MM.1S (cell line): ENCODE measurements around the gene ELL.
"Not testable (repeated sequence)": the region's sequence is repeated elsewhere in the genome, so short reads cannot be mapped to it uniquely, and the experiment has no call there.

Experiments
- DNase-seq: peaks from one replicate; pipeline ENCODE4 v3.0.0-alpha.2; 2015
- H2AFZ ChIP-seq: fragments of 300-600 bp; sonication (generic); 2 replicates; pipeline ENCODE4 v1.6.0; 2016; ENCODE audit warnings: antibody characterized with exemption, low read length
- H3F3A ChIP-seq: fragments of 300-600 bp; sonication (generic); 2 replicates; pipeline ENCODE4 v1.6.1; 2016; ENCODE audit warnings: mild to moderate bottlenecking, antibody characterized with exemption, low read length, moderate library complexity, mixed read lengths; ENCODE audit not compliant: insufficient read depth
- H3K27ac ChIP-seq: fragments of 300-600 bp; sonication (generic); 2 replicates; pipeline ENCODE4 v1.5.1; 2016; ENCODE audit warnings: mild to moderate bottlenecking, low read length
- H3K27me3 ChIP-seq: fragments of 300-600 bp; sonication (generic); replicated peaks from 2 replicates; pipeline ENCODE4 v1.6.0; 2016; ENCODE audit warnings: low read length; ENCODE audit not compliant: insufficient read depth
- H3K36me3 ChIP-seq: fragments of 300-600 bp; sonication (generic); replicated peaks from 2 replicates; pipeline ENCODE4 v1.6.1; 2016; ENCODE audit warnings: mild to moderate bottlenecking, low read length, mixed read lengths; ENCODE audit not compliant: insufficient read depth
- H3K4me1 ChIP-seq: fragments of 300-600 bp; sonication (generic); 2 replicates; pipeline ENCODE4 v1.6.1; 2016; ENCODE audit warnings: low read length, mixed read lengths
- H3K4me2 ChIP-seq: fragments of 300-600 bp; sonication (generic); 2 replicates; pipeline ENCODE4 v1.6.0; 2016; ENCODE audit warnings: low read depth, low read length
- H3K4me3 ChIP-seq: fragments of 300-600 bp; sonication (generic); 2 replicates; pipeline ENCODE4 v1.5.1; 2016; ENCODE audit warnings: low read length, mixed read lengths
- H3K79me2 ChIP-seq: fragments of 300-600 bp; sonication (generic); 2 replicates; pipeline ENCODE4 v1.6.1; 2016; ENCODE audit warnings: mixed run types, low read length, mixed read lengths
- H3K9ac ChIP-seq: fragments of 300-600 bp; sonication (generic); 2 replicates; pipeline ENCODE4 v1.6.1; 2016; ENCODE audit warnings: low read length, mixed read lengths
- H3K9me2 ChIP-seq: fragments of 300-600 bp; sonication (generic); replicated peaks from 2 replicates; pipeline ENCODE4 v1.6.1; 2016; ENCODE audit warnings: mild to moderate bottlenecking, low read length, mixed read lengths; ENCODE audit not compliant: insufficient read depth
- H3K9me3 ChIP-seq: fragments of 300-600 bp; sonication (generic); replicated peaks from 2 replicates; pipeline ENCODE4 v1.6.1; 2016; ENCODE audit warnings: mild to moderate bottlenecking, low read length, mixed read lengths; ENCODE audit not compliant: insufficient read depth
- H4K20me1 ChIP-seq: fragments of 300-600 bp; sonication (generic); 2 replicates; pipeline ENCODE4 v1.6.1; 2016; ENCODE audit warnings: mild to moderate bottlenecking, low read length, moderate library complexity, mixed read lengths; ENCODE audit not compliant: insufficient read depth
- CTCF ChIP-seq: fragments of 300-600 bp; sonication (generic); IDR thresholded peaks from 2 replicates; pipeline ENCODE4 v1.5.1; 2016; ENCODE audit warnings: antibody characterized with exemption, low read length, mixed read lengths
- EZH2 ChIP-seq: fragments of 300-600 bp; sonication (generic); optimal IDR thresholded peaks from 2 replicates; pipeline ENCODE3; 2017; ENCODE audit warnings: low read depth, mild to moderate bottlenecking, antibody characterized with exemption, low read length, mixed read lengths
- EZH2phosphoT487 ChIP-seq: fragments of 300-600 bp; sonication (generic); IDR thresholded peaks from 2 replicates; pipeline ENCODE4 v1.6.1; 2018; ENCODE audit warnings: antibody characterized with exemption, low read length

Gene ELL

GRCh38 chr19:18541258-18541991 lies 19.6 kb upstream of the ELL start:
- no peak overlapping the region for H3K4me3 ChIP-seq

GRCh38 chr19:18540200-18540599 lies 18.3 kb upstream of the ELL start:
- H3K9ac ChIP-seq, DNase-seq, H3K4me3 ChIP-seq, H3K27ac ChIP-seq, H3K4me2 ChIP-seq, H3K9me3 ChIP-seq, H2AFZ ChIP-seq, H3K36me3 ChIP-seq, H3F3A ChIP-seq, H3K9me2 ChIP-seq, H3K79me2 ChIP-seq, H4K20me1 ChIP-seq, H3K27me3 ChIP-seq, H3K4me1 ChIP-seq: not testable (repeated sequence)

More at GRCh38 chr19:18541258-18541991, 19.6 kb upstream of the ELL start:
- no peak overlapping the region for H3K27ac ChIP-seq
- no peak for TF ChIP-seq CTCF
- no peak for TF ChIP-seq EZH2phosphoT487
- TF ChIP-seq EZH2: no peak
- H3F3A ChIP-seq: no peaks in the 10 kb centered on the region
- no peaks in the 10 kb centered on the region for H3K27me3 ChIP-seq
- H3K9me2 ChIP-seq: no peaks in the 10 kb centered on the region
- no peak for DNase-seq
- H3K9ac ChIP-seq: no peak overlapping the region
- no peaks in the 10 kb centered on the region for H3K36me3 ChIP-seq
- H3K9me3 ChIP-seq: no peaks in the 10 kb centered on the region
- peaks cover 7% of the 10 kb centered on the region for H3K4me1 ChIP-seq
- H3K79me2 ChIP-seq: peaks cover 8% of the 10 kb centered on the region; the same call in 1 of the 2 replicates
- no peak overlapping the region for H3K4me2 ChIP-seq
- no peak overlapping the region for H2AFZ ChIP-seq
- no peaks in the 10 kb centered on the region for H4K20me1 ChIP-seq

- Histone ChIP-seq H3K4me2 (no peak overlapping the region), H3K9ac (no peak overlapping the region), H3K27me3 (no peaks in the 10 kb centered on the region), H3K4me1 (peaks cover 4% of the 10 kb centered on the region), H3K79me2 (peaks cover 8% of the 10 kb centered on the region; the same call in 1 of the 2 replicates), H2AFZ (no peak overlapping the region), H3K27ac (no peak overlapping the region), H3F3A (no peaks in the 10 kb centered on the region), H3K9me2 (no peaks in the 10 kb centered on the region), H4K20me1 (no peaks in the 10 kb centered on the region), H3K4me3 (no peak overlapping the region), H3K36me3 (no peaks in the 10 kb centered on the region), H3K9me3 (no peaks in the 10 kb centered on the region)
- no peak for DNase-seq
- TF ChIP-seq EZH2phosphoT487 (no peak), CTCF (no peak), EZH2 (no peak)
These were observed 17.5 kb upstream of the ELL start for GRCh38 chr19:18539372-18539771.

GRCh38 chr19:18538115-18538514 lies 16.2 kb upstream of the ELL start:
- Histone ChIP-seq H3K9ac (no peak overlapping the region), H3K36me3 (no peaks in the 10 kb centered on the region), H3K9me2 (no peaks in the 10 kb centered on the region)

More at GRCh38 chr19:18538115-18538514, 16.2 kb upstream of the ELL start:
- peaks cover 8% of the 10 kb centered on the region; the same call in 1 of the 2 replicates for H3K79me2 ChIP-seq
- H3K27me3 ChIP-seq: no peaks in the 10 kb centered on the region
- no peak overlapping the region for H3K4me3 ChIP-seq
- no peaks in the 10 kb centered on the region for H3K4me1 ChIP-seq
- H4K20me1 ChIP-seq: no peaks in the 10 kb centered on the region
- no peaks in the 10 kb centered on the region for H3K9me3 ChIP-seq
- TF ChIP-seq CTCF (no peak), EZH2phosphoT487 (no peak), EZH2 (no peak)
- no peak for DNase-seq
- no peak overlapping the region for H3K27ac ChIP-seq
- H2AFZ ChIP-seq: no peak overlapping the region
- H3F3A ChIP-seq: no peaks in the 10 kb centered on the region
- no peak overlapping the region for H3K4me2 ChIP-seq
